ENCODE measurements around the gene SULT2B1. TPM values are rescaled to one million over a fixed set of nuclear protein-coding genes. Genes with fewer than 3 reads are reported as not detected.
"Not testable (repeated sequence)": the region's sequence is repeated elsewhere in the genome, so short reads cannot be mapped to it uniquely, and the experiment has no call there.

SULT2B1 gene
- total and polyA plus RNA-seq, 2 experiments from 2014 or later, result not detected

- H3K79me2 ChIP-seq (ENCODE audit: insufficient read depth), result no peaks in the 10 kb centered on the region
- no peaks in the 10 kb centered on the region for H3K36me3 ChIP-seq (ENCODE audit: low read depth)
- no peak overlapping the region for H3K4me2 ChIP-seq (ENCODE audit: unreplicated experiment)
- no peaks in the 10 kb centered on the region for H3K27me3 ChIP-seq (replicated peaks; ENCODE audit: insufficient read depth)
- H2AFZ ChIP-seq, result no peak overlapping the region
- no peak overlapping the region for H3K27ac ChIP-seq
- TF ChIP-seq EZH2 (IDR thresholded peaks at IDR 0.05; ENCODE audit: insufficient read depth, poor library complexity, severe bottlenecking), result no peak
- no peak for DNase-seq
- peaks cover 15% of the 10 kb centered on the region for H3F3A ChIP-seq (ENCODE audit: insufficient read depth)
- no peaks in the 10 kb centered on the region for H3K9me2 ChIP-seq (ENCODE audit: insufficient read depth)
- no peaks in the 10 kb centered on the region for H3K9me3 ChIP-seq (ENCODE audit: low read depth)
- peaks cover 28% of the 10 kb centered on the region for H3K4me1 ChIP-seq (ENCODE audit: insufficient read depth)
- H3K9ac ChIP-seq, result no peak overlapping the region
- H4K20me1 ChIP-seq (ENCODE audit: insufficient read depth), result no peaks in the 10 kb centered on the region
- WGBS, 2 experiments (ENCODE audit: low coverage in 1 of 2, low lambda C conversion rate in 2 of 2, missing lambda C conversion rate in 2 of 2), result 86 to 93% methylated on average over 3 of the region's 3 CpGs
- no peak overlapping the region for H3K4me3 ChIP-seq
- in situ Hi-C loops (cut with MboI), result no loop called here
Measured at GRCh38 chr19:48631225-48631624, 79.3 kb downstream of the SULT2B1 start.

- in situ Hi-C loops (cut with MboI); H3K9me3 ChIP-seq (ENCODE audit: low read depth); H4K20me1 ChIP-seq (ENCODE audit: insufficient read depth); H3K4me2 ChIP-seq (ENCODE audit: unreplicated experiment); DNase-seq; H3K27me3 ChIP-seq (replicated peaks; ENCODE audit: insufficient read depth); H2AFZ ChIP-seq; H3K79me2 ChIP-seq (ENCODE audit: insufficient read depth); H3K4me3 ChIP-seq; H3K36me3 ChIP-seq (ENCODE audit: low read depth); H3K9me2 ChIP-seq (ENCODE audit: insufficient read depth): not testable (repeated sequence)
- Histone ChIP-seq H3K27ac (peak overlapping the region; percentile 47), H3F3A (ENCODE audit: insufficient read depth) (peaks cover 24% of the 10 kb centered on the region), H3K4me1 (ENCODE audit: insufficient read depth) (peaks cover 35% of the 10 kb centered on the region), H3K9ac (0 out of 2 replicates have a peak overlapping the region, but pooled peaks have one; percentile 72)
- WGBS, 2 experiments (ENCODE audit: low coverage in 1 of 2, low lambda C conversion rate in 2 of 2, missing lambda C conversion rate in 2 of 2), result 77 to 78% methylated on average over 11 of the region's 11 CpGs
Measured at GRCh38 chr19:48632286-48632685, 80.3 kb downstream of the SULT2B1 start.

- Histone ChIP-seq H3K9me2 (ENCODE audit: insufficient read depth) (no peaks in the 10 kb centered on the region), H4K20me1 (ENCODE audit: insufficient read depth) (no peaks in the 10 kb centered on the region), H3F3A (ENCODE audit: insufficient read depth) (peaks cover 24% of the 10 kb centered on the region), H3K9me3 (ENCODE audit: low read depth) (no peaks in the 10 kb centered on the region), H3K79me2 (ENCODE audit: insufficient read depth) (no peaks in the 10 kb centered on the region), H3K4me2 (ENCODE audit: unreplicated experiment) (no peak overlapping the region), H3K27ac (peak overlapping the region; percentile 47), H3K4me1 (ENCODE audit: insufficient read depth) (peaks cover 35% of the 10 kb centered on the region), H2AFZ (no peak overlapping the region), H3K9ac (peak overlapping the region; percentile 72; the same call in 1 of the 2 replicates), H3K27me3 (replicated peaks; ENCODE audit: insufficient read depth) (no peaks in the 10 kb centered on the region), H3K36me3 (ENCODE audit: low read depth) (no peaks in the 10 kb centered on the region), H3K4me3 (no peak overlapping the region)
- in situ Hi-C loops (cut with MboI), result no loop called here
- TF ChIP-seq EZH2phosphoT487 (IDR thresholded peaks at IDR 0.05; ENCODE audit: insufficient read depth, low read depth) (no peak), EZH2 (IDR thresholded peaks at IDR 0.05; ENCODE audit: insufficient read depth, poor library complexity, severe bottlenecking) (no peak)
- peak; percentile 71 for DNase-seq
Measured at GRCh38 chr19:48632692-48633147, 80.7 kb downstream of the SULT2B1 start.

- Histone ChIP-seq H3K79me2 (ENCODE audit: insufficient read depth) (no peaks in the 10 kb centered on the region), H4K20me1 (ENCODE audit: insufficient read depth) (no peaks in the 10 kb centered on the region), H2AFZ (peak overlapping the region; percentile 74), H3K27ac (peak overlapping the region; percentile 66), H3K4me3 (no peak overlapping the region), H3K27me3 (replicated peaks; ENCODE audit: insufficient read depth) (no peaks in the 10 kb centered on the region), H3F3A (ENCODE audit: insufficient read depth) (peaks cover 24% of the 10 kb centered on the region), H3K9ac (peak overlapping the region; percentile 72), H3K4me2 (ENCODE audit: unreplicated experiment) (peak overlapping the region; percentile 90), H3K36me3 (ENCODE audit: low read depth) (no peaks in the 10 kb centered on the region), H3K4me1 (ENCODE audit: insufficient read depth) (peaks cover 36% of the 10 kb centered on the region), H3K9me3 (ENCODE audit: low read depth) (no peaks in the 10 kb centered on the region), H3K9me2 (ENCODE audit: insufficient read depth) (no peaks in the 10 kb centered on the region)
- TF ChIP-seq EZH2 (IDR thresholded peaks at IDR 0.05; ENCODE audit: insufficient read depth, poor library complexity, severe bottlenecking) (no peak), EZH2phosphoT487 (IDR thresholded peaks at IDR 0.05; ENCODE audit: insufficient read depth, low read depth) (no peak)
- in situ Hi-C loops (cut with MboI), result no loop called here
- 68 to 72% methylated on average over 22 of the region's 22 CpGs for WGBS, 2 experiments (ENCODE audit: low coverage in 1 of 2, low lambda C conversion rate in 2 of 2, missing lambda C conversion rate in 2 of 2)
- DNase-seq, result peak; percentile 52
Measured at GRCh38 chr19:48633148-48634035, 81.4 kb downstream of the SULT2B1 start.
